HL-60 (cell line): Measurements from ENCODE around the gene MVK.

ENCODE experiments used
- TF ChIP-seq, protein P1 (sequence below): IDR thresholded peaks from 2 replicates; pipeline ENCODE4 v1.6.1; 2012; ENCODE audit warnings: low read depth; ENCODE audit not compliant: insufficient replicate concordance
- TF ChIP-seq, protein P2 (sequence below): IDR thresholded peaks from one replicate; pipeline ENCODE4 v1.5.1; 2011; ENCODE audit warnings: low read length, control low read depth, inconsistent platforms; ENCODE audit not compliant: insufficient read depth

DNA sequence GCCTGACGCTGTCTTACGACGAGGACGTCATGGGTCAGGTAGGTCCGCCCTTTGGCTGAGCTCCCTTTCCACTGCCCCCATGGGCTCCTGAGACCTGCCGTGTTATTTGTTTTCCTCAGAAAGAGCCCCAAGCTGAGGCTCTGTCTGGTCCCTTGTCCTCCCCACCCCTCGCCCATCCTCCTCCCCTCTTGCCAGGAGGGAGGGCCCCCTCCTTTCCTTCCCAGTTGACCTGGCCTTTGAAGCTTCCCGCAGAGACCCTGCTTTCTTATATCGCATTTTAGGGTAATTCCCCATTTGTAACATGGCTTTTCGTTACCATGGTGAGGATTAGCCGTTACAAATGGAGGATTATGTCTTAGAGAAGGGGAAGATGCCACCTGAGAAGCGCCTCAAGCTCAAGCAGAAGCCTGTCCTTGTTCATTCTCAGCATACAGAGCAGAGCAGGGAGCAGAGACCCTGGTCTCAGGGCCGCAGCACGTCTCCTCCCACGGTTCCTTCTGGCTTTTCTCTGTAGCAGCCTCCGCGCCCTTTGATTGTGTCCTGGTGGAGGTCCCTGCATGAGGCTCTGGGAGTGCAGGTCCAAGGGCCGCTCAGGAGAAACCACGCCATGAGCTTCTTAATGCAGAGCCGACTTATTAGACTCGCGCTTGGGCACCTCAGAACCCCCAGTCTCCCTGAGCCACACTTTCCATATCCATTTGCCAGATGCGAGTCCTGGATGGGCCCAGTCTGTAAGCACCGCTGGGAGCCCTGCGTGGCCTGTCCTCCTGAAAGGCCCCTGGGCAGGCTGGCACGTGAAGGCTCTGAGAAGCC lies 48.9 kb upstream of the MVK start:
- TF ChIP-seq, protein P1, sequence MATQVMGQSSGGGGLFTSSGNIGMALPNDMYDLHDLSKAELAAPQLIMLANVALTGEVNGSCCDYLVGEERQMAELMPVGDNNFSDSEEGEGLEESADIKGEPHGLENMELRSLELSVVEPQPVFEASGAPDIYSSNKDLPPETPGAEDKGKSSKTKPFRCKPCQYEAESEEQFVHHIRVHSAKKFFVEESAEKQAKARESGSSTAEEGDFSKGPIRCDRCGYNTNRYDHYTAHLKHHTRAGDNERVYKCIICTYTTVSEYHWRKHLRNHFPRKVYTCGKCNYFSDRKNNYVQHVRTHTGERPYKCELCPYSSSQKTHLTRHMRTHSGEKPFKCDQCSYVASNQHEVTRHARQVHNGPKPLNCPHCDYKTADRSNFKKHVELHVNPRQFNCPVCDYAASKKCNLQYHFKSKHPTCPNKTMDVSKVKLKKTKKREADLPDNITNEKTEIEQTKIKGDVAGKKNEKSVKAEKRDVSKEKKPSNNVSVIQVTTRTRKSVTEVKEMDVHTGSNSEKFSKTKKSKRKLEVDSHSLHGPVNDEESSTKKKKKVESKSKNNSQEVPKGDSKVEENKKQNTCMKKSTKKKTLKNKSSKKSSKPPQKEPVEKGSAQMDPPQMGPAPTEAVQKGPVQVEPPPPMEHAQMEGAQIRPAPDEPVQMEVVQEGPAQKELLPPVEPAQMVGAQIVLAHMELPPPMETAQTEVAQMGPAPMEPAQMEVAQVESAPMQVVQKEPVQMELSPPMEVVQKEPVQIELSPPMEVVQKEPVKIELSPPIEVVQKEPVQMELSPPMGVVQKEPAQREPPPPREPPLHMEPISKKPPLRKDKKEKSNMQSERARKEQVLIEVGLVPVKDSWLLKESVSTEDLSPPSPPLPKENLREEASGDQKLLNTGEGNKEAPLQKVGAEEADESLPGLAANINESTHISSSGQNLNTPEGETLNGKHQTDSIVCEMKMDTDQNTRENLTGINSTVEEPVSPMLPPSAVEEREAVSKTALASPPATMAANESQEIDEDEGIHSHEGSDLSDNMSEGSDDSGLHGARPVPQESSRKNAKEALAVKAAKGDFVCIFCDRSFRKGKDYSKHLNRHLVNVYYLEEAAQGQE = no peak
- TF ChIP-seq, protein P2, sequence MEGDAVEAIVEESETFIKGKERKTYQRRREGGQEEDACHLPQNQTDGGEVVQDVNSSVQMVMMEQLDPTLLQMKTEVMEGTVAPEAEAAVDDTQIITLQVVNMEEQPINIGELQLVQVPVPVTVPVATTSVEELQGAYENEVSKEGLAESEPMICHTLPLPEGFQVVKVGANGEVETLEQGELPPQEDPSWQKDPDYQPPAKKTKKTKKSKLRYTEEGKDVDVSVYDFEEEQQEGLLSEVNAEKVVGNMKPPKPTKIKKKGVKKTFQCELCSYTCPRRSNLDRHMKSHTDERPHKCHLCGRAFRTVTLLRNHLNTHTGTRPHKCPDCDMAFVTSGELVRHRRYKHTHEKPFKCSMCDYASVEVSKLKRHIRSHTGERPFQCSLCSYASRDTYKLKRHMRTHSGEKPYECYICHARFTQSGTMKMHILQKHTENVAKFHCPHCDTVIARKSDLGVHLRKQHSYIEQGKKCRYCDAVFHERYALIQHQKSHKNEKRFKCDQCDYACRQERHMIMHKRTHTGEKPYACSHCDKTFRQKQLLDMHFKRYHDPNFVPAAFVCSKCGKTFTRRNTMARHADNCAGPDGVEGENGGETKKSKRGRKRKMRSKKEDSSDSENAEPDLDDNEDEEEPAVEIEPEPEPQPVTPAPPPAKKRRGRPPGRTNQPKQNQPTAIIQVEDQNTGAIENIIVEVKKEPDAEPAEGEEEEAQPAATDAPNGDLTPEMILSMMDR = no peak
